WTC11 (cell line): Measurements from ENCODE around the gene BROX.
"Not testable (repeated sequence)": the region's sequence is repeated elsewhere in the genome, so short reads cannot be mapped to it uniquely, and the experiment has no call there.

ENCODE experiments used
- SOX15 ChIP-seq: fragments of 250-450 bp; sonication (Bioruptor Pico); IDR thresholded peaks from 2 replicates; pipeline ENCODE4 v1.9.0; 2021; ENCODE audit warnings: mild to moderate bottlenecking
- TEAD4 ChIP-seq: sonication (generic); formaldehyde crosslinking; IDR thresholded peaks from 2 replicates; pipeline ENCODE4 v1.8.0; 2022; ENCODE audit warnings: mild to moderate bottlenecking, missing genetic modification reagents
- TF ChIP-seq, protein P1 (sequence below): fragments of 200-600 bp; IDR thresholded peaks from 2 replicates; pipeline ENCODE4 v1.8.0; 2022; ENCODE audit warnings: antibody characterized with exemption
- TF ChIP-seq, protein P2 (sequence below): sonication (generic); formaldehyde crosslinking; IDR thresholded peaks from 2 replicates; pipeline ENCODE4 v1.8.1; 2023; ENCODE audit warnings: mild to moderate bottlenecking, moderate library complexity, missing genetic modification reagents

DNA sequence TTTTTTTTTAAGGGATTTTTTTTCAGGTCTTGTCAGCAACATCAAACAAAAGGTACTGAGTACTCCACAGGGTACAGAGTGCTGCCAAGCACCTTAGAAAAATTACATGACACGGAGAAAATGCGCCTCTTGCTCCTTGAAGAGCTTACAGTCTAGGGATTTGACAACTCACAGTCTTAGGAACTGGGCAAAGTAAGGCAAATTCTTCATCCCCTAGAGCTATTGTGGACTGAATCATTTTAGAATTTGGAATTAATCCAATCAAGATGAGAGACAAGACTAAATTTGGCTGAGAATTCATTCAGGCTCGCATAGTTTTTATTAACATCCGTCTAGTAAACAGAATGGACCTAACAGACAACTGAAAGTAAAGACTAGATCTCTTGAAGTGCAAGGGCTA is 44.2 kb upstream of the BROX start:
- TF ChIP-seq, protein P1, sequence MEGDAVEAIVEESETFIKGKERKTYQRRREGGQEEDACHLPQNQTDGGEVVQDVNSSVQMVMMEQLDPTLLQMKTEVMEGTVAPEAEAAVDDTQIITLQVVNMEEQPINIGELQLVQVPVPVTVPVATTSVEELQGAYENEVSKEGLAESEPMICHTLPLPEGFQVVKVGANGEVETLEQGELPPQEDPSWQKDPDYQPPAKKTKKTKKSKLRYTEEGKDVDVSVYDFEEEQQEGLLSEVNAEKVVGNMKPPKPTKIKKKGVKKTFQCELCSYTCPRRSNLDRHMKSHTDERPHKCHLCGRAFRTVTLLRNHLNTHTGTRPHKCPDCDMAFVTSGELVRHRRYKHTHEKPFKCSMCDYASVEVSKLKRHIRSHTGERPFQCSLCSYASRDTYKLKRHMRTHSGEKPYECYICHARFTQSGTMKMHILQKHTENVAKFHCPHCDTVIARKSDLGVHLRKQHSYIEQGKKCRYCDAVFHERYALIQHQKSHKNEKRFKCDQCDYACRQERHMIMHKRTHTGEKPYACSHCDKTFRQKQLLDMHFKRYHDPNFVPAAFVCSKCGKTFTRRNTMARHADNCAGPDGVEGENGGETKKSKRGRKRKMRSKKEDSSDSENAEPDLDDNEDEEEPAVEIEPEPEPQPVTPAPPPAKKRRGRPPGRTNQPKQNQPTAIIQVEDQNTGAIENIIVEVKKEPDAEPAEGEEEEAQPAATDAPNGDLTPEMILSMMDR = not testable (repeated sequence)
- not testable (repeated sequence) for TF ChIP-seq TEAD4, SOX15 (CRISPR knock-in tag)
- TF ChIP-seq, protein P2, sequence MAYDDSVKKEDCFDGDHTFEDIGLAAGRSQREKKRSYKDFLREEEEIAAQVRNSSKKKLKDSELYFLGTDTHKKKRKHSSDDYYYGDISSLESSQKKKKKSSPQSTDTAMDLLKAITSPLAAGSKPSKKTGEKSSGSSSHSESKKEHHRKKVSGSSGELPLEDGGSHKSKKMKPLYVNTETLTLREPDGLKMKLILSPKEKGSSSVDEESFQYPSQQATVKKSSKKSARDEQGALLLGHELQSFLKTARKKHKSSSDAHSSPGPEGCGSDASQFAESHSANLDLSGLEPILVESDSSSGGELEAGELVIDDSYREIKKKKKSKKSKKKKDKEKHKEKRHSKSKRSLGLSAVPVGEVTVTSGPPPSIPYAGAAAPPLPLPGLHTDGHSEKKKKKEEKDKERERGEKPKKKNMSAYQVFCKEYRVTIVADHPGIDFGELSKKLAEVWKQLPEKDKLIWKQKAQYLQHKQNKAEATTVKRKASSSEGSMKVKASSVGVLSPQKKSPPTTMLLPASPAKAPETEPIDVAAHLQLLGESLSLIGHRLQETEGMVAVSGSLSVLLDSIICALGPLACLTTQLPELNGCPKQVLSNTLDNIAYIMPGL (CRISPR knock-in tag) = not testable (repeated sequence)
